Ishikawa (cell line): ENCODE data around the gene PRSS38.

Experiments used
- CEBPB ChIP-seq: IDR thresholded peaks from 2 replicates; pipeline ENCODE4 v1.6.1; 2012
- CREB1 ChIP-seq: IDR thresholded peaks from 2 replicates; pipeline ENCODE4 v1.6.1; 2012; ENCODE audit warnings: low read depth
- EGR1 ChIP-seq: IDR thresholded peaks from 2 replicates; pipeline ENCODE4 v1.6.1; 2012
- EP300 ChIP-seq: IDR thresholded peaks from 2 replicates; pipeline ENCODE4 v1.6.1; 2012; ENCODE audit warnings: borderline replicate concordance
- FOXM1 ChIP-seq: IDR thresholded peaks from 2 replicates; pipeline ENCODE4 v1.6.1; 2012; ENCODE audit warnings: low read depth, borderline replicate concordance
- MAX ChIP-seq: IDR thresholded peaks from 2 replicates; pipeline ENCODE4 v1.6.1; 2012
- NFIC ChIP-seq: IDR thresholded peaks from 2 replicates; pipeline ENCODE4 v1.6.1; 2012
- RAD21 ChIP-seq: IDR thresholded peaks from 2 replicates; pipeline ENCODE4 v1.6.1; 2012; ENCODE audit warnings: low read depth
- REST ChIP-seq: IDR thresholded peaks from 2 replicates; pipeline ENCODE4 v1.6.1; 2012; ENCODE audit warnings: low read depth, mild to moderate bottlenecking
- TAF1 ChIP-seq: IDR thresholded peaks from 2 replicates; pipeline ENCODE4 v1.6.1; 2012; ENCODE audit warnings: low read depth, mild to moderate bottlenecking
- TCF12 ChIP-seq: IDR thresholded peaks from 2 replicates; pipeline ENCODE4 v1.6.1; 2012; ENCODE audit warnings: low read depth
- TEAD4 ChIP-seq: IDR thresholded peaks from 2 replicates; pipeline ENCODE4 v1.6.1; 2012
- USF1 ChIP-seq: IDR thresholded peaks from 2 replicates; pipeline ENCODE4 v1.6.1; 2012
- YY1 ChIP-seq: IDR thresholded peaks from 2 replicates; pipeline ENCODE4 v1.6.1; 2012; ENCODE audit warnings: low read depth
- ZBTB7A ChIP-seq: IDR thresholded peaks from 2 replicates; pipeline ENCODE4 v1.6.1; 2012; ENCODE audit warnings: low read depth

The PRSS38 gene

GRCh38 chr1:227792216-227793078 lies 23.0 kb upstream of the PRSS38 start:
- TF ChIP-seq NFIC (no peak), RAD21 (peak; percentile 28; the same call in 1 of the 2 replicates)

GRCh38 chr1:227793079-227793947 lies 22.2 kb upstream of the PRSS38 start:
- TF ChIP-seq NFIC (no peak), YY1 (no peak), USF1 (no peak), RAD21 (no peak), EP300 (no peak), CEBPB (no peak), EGR1 (no peak), TEAD4 (no peak), REST (no peak), FOXM1 (no peak), MAX (no peak), ZBTB7A (no peak), TCF12 (no peak), CREB1 (no peak), TAF1 (no peak)

GRCh38 chr1:227793948-227794816 lies 21.3 kb upstream of the PRSS38 start:
- TF ChIP-seq EP300 (peak; percentile 16; the same call in 1 of the 2 replicates), TEAD4 (peak; percentile 66), MAX (peak; percentile 23; the same call in 1 of the 2 replicates), USF1 (no peak), FOXM1 (no peak), EGR1 (peak; percentile 95), TAF1 (no peak), NFIC (peak; percentile 67), REST (no peak), RAD21 (no peak), TCF12 (peak; percentile 61)

- TF ChIP-seq CEBPB, result no peak
- TF ChIP-seq FOXM1, result no peak
- peak; percentile 57; the same call in 1 of the 2 replicates for TF ChIP-seq ZBTB7A
Measured at GRCh38 chr1:227794817-227795192, 20.7 kb upstream of the PRSS38 start.

GRCh38 chr1:227795732-227796131 lies 19.7 kb upstream of the PRSS38 start:
- no peak for TF ChIP-seq EP300
